OCI-LY1 (cell line): ENCODE results near the gene MTOR.

Experiments used
- EZH2 ChIP-seq: fragments of 200-600 bp; sonication (generic), shearing (Covaris generic); IDR thresholded peaks from 2 replicates; pipeline ENCODE4 v1.8.0; 2017; ENCODE audit warnings: borderline replicate concordance, mixed run types, mild to moderate bottlenecking, antibody characterized with exemption, low read length, moderate library complexity, mixed read lengths
- TF ChIP-seq, protein P1 (sequence below): fragments of 200-600 bp; sonication (generic), shearing (Covaris generic); IDR thresholded peaks from 2 replicates; pipeline ENCODE4 v1.5.1; 2017; ENCODE audit warnings: mild to moderate bottlenecking, antibody characterized with exemption, low read length, moderate library complexity, mixed read lengths

DNA sequence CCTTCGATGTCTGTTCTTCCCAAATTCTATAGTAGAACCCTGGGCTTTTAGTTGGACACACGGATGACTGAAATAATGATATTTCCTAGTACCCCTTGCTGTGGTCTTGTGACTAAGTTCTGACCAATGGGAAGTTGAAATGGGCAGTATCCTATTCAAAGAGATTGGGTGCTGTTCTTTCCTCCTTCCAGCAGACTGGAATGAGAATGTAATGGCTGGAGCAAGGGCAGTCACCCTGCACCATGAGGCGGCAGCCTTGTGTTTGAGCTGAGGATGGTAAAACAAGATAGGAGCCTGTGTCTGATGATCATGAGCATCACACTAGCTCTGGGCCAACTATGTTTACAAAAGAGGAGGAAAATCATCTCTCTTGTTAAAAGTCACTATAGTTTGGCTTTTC, 197.4 kb downstream of the MTOR start:
- TF ChIP-seq, protein P1, sequence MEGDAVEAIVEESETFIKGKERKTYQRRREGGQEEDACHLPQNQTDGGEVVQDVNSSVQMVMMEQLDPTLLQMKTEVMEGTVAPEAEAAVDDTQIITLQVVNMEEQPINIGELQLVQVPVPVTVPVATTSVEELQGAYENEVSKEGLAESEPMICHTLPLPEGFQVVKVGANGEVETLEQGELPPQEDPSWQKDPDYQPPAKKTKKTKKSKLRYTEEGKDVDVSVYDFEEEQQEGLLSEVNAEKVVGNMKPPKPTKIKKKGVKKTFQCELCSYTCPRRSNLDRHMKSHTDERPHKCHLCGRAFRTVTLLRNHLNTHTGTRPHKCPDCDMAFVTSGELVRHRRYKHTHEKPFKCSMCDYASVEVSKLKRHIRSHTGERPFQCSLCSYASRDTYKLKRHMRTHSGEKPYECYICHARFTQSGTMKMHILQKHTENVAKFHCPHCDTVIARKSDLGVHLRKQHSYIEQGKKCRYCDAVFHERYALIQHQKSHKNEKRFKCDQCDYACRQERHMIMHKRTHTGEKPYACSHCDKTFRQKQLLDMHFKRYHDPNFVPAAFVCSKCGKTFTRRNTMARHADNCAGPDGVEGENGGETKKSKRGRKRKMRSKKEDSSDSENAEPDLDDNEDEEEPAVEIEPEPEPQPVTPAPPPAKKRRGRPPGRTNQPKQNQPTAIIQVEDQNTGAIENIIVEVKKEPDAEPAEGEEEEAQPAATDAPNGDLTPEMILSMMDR = no peak
- TF ChIP-seq EZH2 = no peak
